Upper lobe of left lung (tissue), 6 donors: ENCODE data around the gene ASMTL. TPM values are rescaled to one million over a fixed set of nuclear protein-coding genes. Genes with fewer than 3 reads are reported as not detected.
"Not testable (repeated sequence)": the region's sequence is repeated elsewhere in the genome, so short reads cannot be mapped to it uniquely, and the experiment has no call there.

ENCODE experiments used
- ATAC-seq, 2 donors: fragments of 200-7000 bp; cut with Tn5 transposase; one replicate each; pipeline ENCODE4 v1.9.1; 2022; ENCODE audit warnings: mild to moderate bottlenecking in 2 of 2, moderate library complexity in 2 of 2; ENCODE audit not compliant: low FRiP score in 2 of 2
- DNase-seq, 2 donors: peaks; one replicate each; pipeline ENCODE4 v3.0.0-alpha.2; 2019 to 2020
- H3K27ac ChIP-seq, 4 donors: fragments of 200-600 bp; sonication (generic); one replicate each; pipeline ENCODE4 v1.5.1; 2016 to 2019
- H3K27me3 ChIP-seq, 4 donors: fragments of 200-600 bp; sonication (generic); one replicate each; pipeline ENCODE4 v1.5.1; 2017 to 2019
- H3K36me3 ChIP-seq, 4 donors: fragments of 200-600 bp; sonication (generic); one replicate each; pipeline ENCODE4 v1.5.1; 2016 to 2019
- H3K4me1 ChIP-seq, 4 donors: fragments of 200-600 bp; sonication (generic); one replicate each; pipeline ENCODE4 v1.5.1; 2018 to 2019
- H3K4me3 ChIP-seq, 4 donors: fragments of 200-600 bp; sonication (generic); one replicate each; pipeline ENCODE4 v1.5.1; 2017 to 2019; ENCODE audit warnings: mild to moderate bottlenecking in 2 of 4, moderate library complexity in 1 of 4
- H3K9me3 ChIP-seq, 4 donors: fragments of 200-600 bp; sonication (generic); one replicate each; pipeline ENCODE4 v1.5.1; 2018 to 2019
- EP300 ChIP-seq, 4 donors: sonication (generic); formaldehyde crosslinking; IDR thresholded peaks; one replicate each; pipeline ENCODE4 v1.5.1; 2017; ENCODE audit warnings: antibody characterized with exemption in 4 of 4, control low read depth in 2 of 4
- POLR2A ChIP-seq, 4 donors: fragments of 450-650 bp; IDR thresholded peaks; one replicate each; pipeline ENCODE4 v1.5.1; 2016 to 2017; ENCODE audit warnings: antibody characterized with exemption in 4 of 4, mild to moderate bottlenecking in 2 of 4
- POLR2AphosphoS5 ChIP-seq, 2 donors: sonication (generic); formaldehyde crosslinking; IDR thresholded peaks; one replicate each; pipeline ENCODE4 v1.5.1; 2017; ENCODE audit warnings: antibody characterized with exemption in 2 of 2
- WGBS, 2 donors: methylation state at CpG; one replicate each; pipeline ENCODE4 v1.1.5; 2017 to 2018; 5-methylcytosine and 5-hydroxymethylcytosine counted together
- total RNA-seq, 6 donors: library from RNA; depleted of rRNA in 4 of 6; stranded (reverse); fragments of >200 nt in 4 of 6; gene quantifications; one replicate each; pipeline versions ENCODE4 v1.1.0 to v1.2.1, GENCODE V29; 2016 to 2021
- TF ChIP-seq, protein P1 (sequence below), 6 experiments: fragments of 450-650 bp in 4 of 6; fragments of 200-600 bp in 2 of 6; sonication (generic) in 2 of 6; IDR thresholded peaks; one replicate each; pipeline ENCODE4 v1.5.1; 2016 to 2019; ENCODE audit warnings: antibody characterized with exemption in 6 of 6
- donor health status: DM: no; HTN: no; CAD: no; lungs with moderate emphysema.
- donor health status: DM: no; HTN: yes; CAD: no; lungs with severe emphysema.

ASMTL gene
- total RNA-seq, 6 donors from 2014 or later = 11.0 to 28.3 (median 23.2) TPM

DNA sequence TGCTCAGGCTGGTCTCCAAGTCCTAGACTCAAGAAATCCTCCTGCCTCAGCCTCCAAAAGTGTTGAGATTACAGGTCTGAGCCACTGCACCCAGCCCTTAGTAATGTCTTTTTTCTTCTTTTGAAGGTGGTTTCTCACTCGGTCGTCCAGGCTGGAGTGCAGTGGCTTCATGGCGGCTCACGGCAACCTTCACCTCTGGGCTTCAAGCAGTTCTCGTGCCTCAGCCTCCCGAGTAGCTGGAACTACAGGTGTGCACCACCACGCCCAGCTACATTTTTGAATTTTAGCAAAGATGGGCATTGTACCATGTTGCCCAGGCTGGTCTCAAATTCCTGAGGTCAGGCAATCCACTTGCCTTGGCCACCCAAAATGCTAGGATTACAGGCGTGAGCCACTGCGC lies 32.3 kb upstream of the ASMTL start:
- no peak for TF ChIP-seq POLR2A (IDR thresholded peaks at IDR 0.05)
- TF ChIP-seq, protein P1, sequence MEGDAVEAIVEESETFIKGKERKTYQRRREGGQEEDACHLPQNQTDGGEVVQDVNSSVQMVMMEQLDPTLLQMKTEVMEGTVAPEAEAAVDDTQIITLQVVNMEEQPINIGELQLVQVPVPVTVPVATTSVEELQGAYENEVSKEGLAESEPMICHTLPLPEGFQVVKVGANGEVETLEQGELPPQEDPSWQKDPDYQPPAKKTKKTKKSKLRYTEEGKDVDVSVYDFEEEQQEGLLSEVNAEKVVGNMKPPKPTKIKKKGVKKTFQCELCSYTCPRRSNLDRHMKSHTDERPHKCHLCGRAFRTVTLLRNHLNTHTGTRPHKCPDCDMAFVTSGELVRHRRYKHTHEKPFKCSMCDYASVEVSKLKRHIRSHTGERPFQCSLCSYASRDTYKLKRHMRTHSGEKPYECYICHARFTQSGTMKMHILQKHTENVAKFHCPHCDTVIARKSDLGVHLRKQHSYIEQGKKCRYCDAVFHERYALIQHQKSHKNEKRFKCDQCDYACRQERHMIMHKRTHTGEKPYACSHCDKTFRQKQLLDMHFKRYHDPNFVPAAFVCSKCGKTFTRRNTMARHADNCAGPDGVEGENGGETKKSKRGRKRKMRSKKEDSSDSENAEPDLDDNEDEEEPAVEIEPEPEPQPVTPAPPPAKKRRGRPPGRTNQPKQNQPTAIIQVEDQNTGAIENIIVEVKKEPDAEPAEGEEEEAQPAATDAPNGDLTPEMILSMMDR (IDR thresholded peaks at IDR 0.05) = no peak
- Histone ChIP-seq H3K4me3 (no peak overlapping the region), H3K4me1 (peaks cover 3 to 14% (median 13%) of the 10 kb centered on the region in 4 donors), H3K9me3 (no peaks in the 10 kb centered on the region), H3K27me3 (no peaks in the 10 kb centered on the region), H3K36me3 (no peaks in the 10 kb centered on the region), H3K27ac (no peak overlapping the region)
- DNase-seq (no peak), ATAC-seq (no peak)
- WGBS, 2 donors = 89 to 94% methylated on average over 4 to 9 of the region's 9 CpGs

DNA sequence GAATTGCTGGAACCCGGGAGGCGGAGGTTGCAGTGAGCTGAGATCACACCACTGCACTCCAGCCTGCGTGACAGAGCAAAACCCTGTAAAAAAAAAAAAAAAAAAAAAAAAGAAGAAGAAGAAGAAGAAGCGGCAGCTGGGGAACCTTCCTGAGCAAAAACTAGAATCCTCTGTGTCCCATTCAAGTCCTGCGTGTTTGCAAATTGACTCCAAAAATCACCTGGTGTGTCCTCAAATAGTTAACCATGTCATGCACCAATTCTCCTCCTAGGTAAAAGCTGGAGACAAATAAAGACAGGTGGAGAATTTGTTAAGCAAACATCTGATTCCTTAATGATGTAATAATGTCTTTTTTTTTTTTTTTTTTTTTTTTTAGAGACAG lies 31.9 kb upstream of the ASMTL start:
- DNase-seq (no peak), ATAC-seq (no peak)
- H3K27ac ChIP-seq = peak overlapping the region in 1 of 4 donors; percentile 30
- no peaks in the 10 kb centered on the region for H3K9me3 ChIP-seq
- 80 to 86% methylated on average over 3 to 5 of the region's 5 CpGs for WGBS, 2 donors
- H3K36me3 ChIP-seq = no peaks in the 10 kb centered on the region
- H3K4me1 ChIP-seq = peaks cover 3 to 14% (median 13%) of the 10 kb centered on the region in 4 donors
- H3K4me3 ChIP-seq = no peak overlapping the region
- TF ChIP-seq POLR2A (IDR thresholded peaks at IDR 0.05) (no peak), POLR2AphosphoS5 (IDR thresholded peaks at IDR 0.05) (no peak)
- TF ChIP-seq, protein P1 (IDR thresholded peaks at IDR 0.05) = no peak
- no peaks in the 10 kb centered on the region for H3K27me3 ChIP-seq

DNA sequence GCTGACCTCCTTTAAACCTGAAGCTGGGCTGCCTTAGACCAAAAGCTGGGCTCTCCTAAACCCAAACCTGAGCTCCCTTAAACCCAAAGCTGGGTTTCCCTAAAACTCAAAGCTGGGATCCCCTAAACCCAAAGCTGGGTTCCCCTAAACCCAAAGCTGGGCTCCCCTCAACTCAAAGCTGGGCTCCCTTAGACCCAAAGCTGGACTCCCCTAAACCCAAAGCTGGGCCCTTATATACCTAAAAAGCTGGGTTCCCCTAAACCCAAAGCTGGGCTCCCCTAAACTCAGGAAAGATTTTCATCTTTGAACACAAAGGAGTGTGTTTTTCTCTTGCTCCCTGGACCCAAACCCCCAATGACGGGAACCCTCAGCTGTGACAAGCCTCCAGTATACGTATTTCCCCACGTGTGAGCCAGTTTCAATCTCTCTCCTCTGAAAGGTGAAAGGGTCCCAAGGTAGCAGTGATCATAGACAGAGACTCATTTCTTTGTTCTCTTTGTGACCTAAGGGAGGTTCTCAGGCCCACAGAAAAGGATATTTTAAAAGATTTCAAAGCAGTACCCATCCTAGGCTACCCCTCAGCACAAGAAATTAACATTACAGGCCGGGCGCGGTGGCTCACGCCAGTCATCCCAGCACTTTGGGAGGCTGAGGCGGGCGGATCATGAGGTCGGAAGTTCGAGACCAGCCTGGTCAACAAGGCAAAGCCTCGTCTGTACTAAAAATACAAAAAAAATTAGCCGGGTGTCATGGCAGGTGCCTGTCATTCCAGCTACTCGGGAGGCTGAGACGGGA lies 31.3 kb upstream of the ASMTL start:
- H3K36me3 ChIP-seq = no peaks in the 10 kb centered on the region

DNA sequence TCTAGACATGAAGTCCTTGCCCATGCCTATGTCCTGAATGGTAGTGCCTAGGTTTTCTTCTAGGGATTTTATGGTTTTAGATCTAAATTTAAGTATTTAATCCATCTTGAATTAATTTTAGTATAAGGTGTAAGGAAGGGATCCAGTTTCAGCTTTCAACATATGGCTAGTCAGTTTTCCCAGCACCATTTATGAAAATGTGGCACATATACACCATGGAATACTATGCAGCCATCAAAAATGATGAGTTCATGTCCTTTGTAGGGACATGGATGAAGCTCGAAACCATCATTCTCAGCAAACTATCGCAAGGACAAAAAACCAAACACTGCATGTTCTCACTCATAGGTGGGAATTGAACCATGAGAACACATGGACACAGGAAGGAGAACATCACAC lies 29.8 kb upstream of the ASMTL start:
- Histone ChIP-seq H3K4me1 (peaks cover 3 to 14% (median 13%) of the 10 kb centered on the region in 4 donors), H3K27ac (peak overlapping the region; percentile 66 to 88 (median 80))
- H3K4me3 ChIP-seq, ATAC-seq, H3K9me3 ChIP-seq, DNase-seq, H3K27me3 ChIP-seq, H3K36me3 ChIP-seq: not testable (repeated sequence)
- 83% methylated on average over 1 of the region's 2 CpGs; no CpG with 5 or more reads in 1 of the 2 donors for WGBS, 2 donors

More for the DNA sequence above, 31.3 kb upstream of the ASMTL start:
- no peaks in the 10 kb centered on the region for H3K27me3 ChIP-seq
- H3K4me1 ChIP-seq = peaks cover 3 to 14% (median 13%) of the 10 kb centered on the region in 4 donors
- no peaks in the 10 kb centered on the region for H3K9me3 ChIP-seq
- TF ChIP-seq EP300 (IDR thresholded peaks at IDR 0.05) = no peak
- TF ChIP-seq, protein P1 (IDR thresholded peaks at IDR 0.05) = no peak
- TF ChIP-seq POLR2A (IDR thresholded peaks at IDR 0.05) = no peak
- ATAC-seq (no peak), DNase-seq (no peak)
- no peak overlapping the region for H3K4me3 ChIP-seq
- peak overlapping the region in 1 of 4 donors; percentile 30 for H3K27ac ChIP-seq
- WGBS, 2 donors = 79 to 85% methylated on average over 14 to 15 of the region's 15 CpGs

DNA sequence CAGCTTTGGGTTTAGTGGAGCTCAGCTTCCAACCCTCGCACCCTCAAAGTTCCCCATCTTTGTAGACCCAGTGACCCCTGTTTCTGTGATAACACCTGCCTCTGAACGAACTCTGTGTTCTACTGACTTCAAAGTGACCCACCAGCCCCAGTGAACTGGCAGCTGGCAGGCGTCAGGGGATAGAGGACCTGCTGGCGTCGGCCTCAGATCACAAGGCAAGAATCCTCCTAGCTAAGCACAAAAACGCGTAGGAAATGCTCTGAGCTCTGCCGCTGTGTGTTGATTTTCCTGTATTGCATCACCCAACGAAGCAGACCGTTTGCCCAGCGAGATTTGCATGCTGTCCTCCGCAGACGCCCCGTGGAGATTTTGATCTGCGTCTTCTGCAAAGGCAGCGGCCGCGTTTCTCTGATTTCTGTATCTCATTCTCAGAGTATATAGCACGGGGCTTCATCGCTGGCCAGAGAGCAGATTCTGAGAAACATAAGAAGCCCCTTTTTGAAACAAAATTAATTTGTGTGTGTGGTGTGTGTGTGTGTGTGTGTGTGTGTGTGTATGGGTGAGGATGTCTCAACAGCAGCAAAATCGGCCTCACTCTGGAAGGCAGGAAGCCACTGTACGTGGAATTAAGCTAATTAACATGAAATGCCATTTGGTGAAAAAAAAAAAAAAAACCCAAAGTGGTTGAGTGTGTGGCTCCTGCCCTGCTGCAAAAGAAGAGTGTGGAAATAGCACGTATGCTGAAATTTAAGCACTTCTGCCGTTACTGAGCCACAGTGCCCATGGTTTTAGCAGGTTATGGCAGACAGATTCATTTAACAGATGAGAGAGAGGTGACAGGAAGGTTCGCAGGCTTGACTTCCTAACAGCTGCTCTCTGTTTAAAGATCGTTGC lies 29.2 kb upstream of the ASMTL start:
- ATAC-seq (peak; percentile 74 to 93), DNase-seq (peak in 1 of 2 donors; percentile 77)
- Histone ChIP-seq H3K27ac (peak overlapping the region; percentile 66 to 88 (median 80)), H3K9me3 (no peaks in the 10 kb centered on the region), H3K4me3 (peak overlapping the region in 2 of 4 donors; percentile 13 to 31), H3K4me1 (peaks cover 3 to 14% (median 13%) of the 10 kb centered on the region in 4 donors), H3K36me3 (no peaks in the 10 kb centered on the region), H3K27me3 (no peaks in the 10 kb centered on the region)
- WGBS, 2 donors = 7 to 12% methylated on average over 23 to 26 of the region's 26 CpGs
- TF ChIP-seq POLR2A (IDR thresholded peaks at IDR 0.05) (peak in 1 of 4 donors; percentile 59), EP300 (IDR thresholded peaks at IDR 0.05) (no peak), POLR2AphosphoS5 (IDR thresholded peaks at IDR 0.05) (peak; percentile 47 to 63)
